Natural killer cell treated with Interleukin-12 subunit alpha and Interleukin-12 subunit beta and Interleukin-15 and Interleukin-18, amount 100 ng/mL, for 72 hours (primary cell): Measurements from ENCODE around the gene LAIR1. TPM values are rescaled to one million over a fixed set of nuclear protein-coding genes. Genes with fewer than 3 reads are reported as not detected.
"Not testable (repeated sequence)": the region's sequence is repeated elsewhere in the genome, so short reads cannot be mapped to it uniquely, and the experiment has no call there.

ENCODE experiments used
- ATAC-seq, 2 donors: fragments of 150-1000 bp; cut with Tn5 transposase in 1 of 2; sonication (Bioruptor Pico), chemical (Tn5 transposase) in 1 of 2; 2 replicates each; pipeline ENCODE4 v1.10.0; 2021
- DNase-seq: peaks from one replicate; pipeline ENCODE4 v3.0.0; 2022; ENCODE audit warnings: low spot score
- H3K27ac Mint-ChIP-seq, 2 donors: 1 replicate in 1 of 2; 2 replicates in 1 of 2; pipeline ENCODE4 v1.8.0; 2022; ENCODE audit warnings: mixed read lengths in 2 of 2, mild to moderate bottlenecking in 1 of 2, moderate library complexity in 1 of 2
- H3K27me3 Mint-ChIP-seq, 2 donors: 1 replicate in 1 of 2; 2 replicates in 1 of 2; pipeline ENCODE4 v1.8.0; 2022; ENCODE audit warnings: mixed read lengths in 2 of 2
- H3K36me3 Mint-ChIP-seq: one replicate; pipeline ENCODE4 v1.8.0; 2022; ENCODE audit warnings: mixed read lengths
- H3K4me1 Mint-ChIP-seq, 2 donors: 1 replicate in 1 of 2; 2 replicates in 1 of 2; pipeline ENCODE4 v1.8.0; 2022; ENCODE audit warnings: low read depth in 2 of 2, mixed read lengths in 2 of 2, mild to moderate bottlenecking in 1 of 2
- H3K4me3 Mint-ChIP-seq: one replicate; pipeline ENCODE4 v1.8.0; 2022; ENCODE audit warnings: mixed read lengths
- H3K9me3 Mint-ChIP-seq: 2 replicates; pipeline ENCODE4 v1.8.0; 2022; ENCODE audit warnings: mixed read lengths
- total RNA-seq, 2 donors: library from RNA; stranded (reverse); gene quantifications; one replicate each; pipeline ENCODE4 v1.2.3, GENCODE V29; 2022

Gene LAIR1
- total RNA-seq, 2 donors from 2014 or later: 40.5 to 60.2 TPM

- Mint-ChIP-seq H3K27me3 (peaks cover 12 to 14% of the 10 kb centered on the region in 2 donors), H3K27ac (peak overlapping the region; percentile 52 to 74), H3K36me3 (no peaks in the 10 kb centered on the region), H3K4me1 (peaks cover 17 to 36% of the 10 kb centered on the region in 2 donors), H3K9me3 (no peaks in the 10 kb centered on the region), H3K4me3 (peak overlapping the region; percentile 21)
- peak in 1 of 2 donors; percentile 68 for ATAC-seq
- peak; percentile 74 for DNase-seq
Observed at GRCh38 chr19:54390942-54391577, 26.3 kb upstream of the LAIR1 start.

GRCh38 chr19:54389553-54389952 lies 24.8 kb upstream of the LAIR1 start:
- ATAC-seq: peak in 1 of 2 donors; percentile 15

GRCh38 chr19:54388802-54389139 lies 24.0 kb upstream of the LAIR1 start:
- H3K36me3 Mint-ChIP-seq: no peaks in the 10 kb centered on the region
- peaks cover 12 to 14% of the 10 kb centered on the region in 2 donors for H3K27me3 Mint-ChIP-seq
- no peaks in the 10 kb centered on the region for H3K9me3 Mint-ChIP-seq
- DNase-seq: no peak
- H3K27ac Mint-ChIP-seq: peak overlapping the region; percentile 74 to 79
- peak; percentile 8 to 78 for ATAC-seq
- H3K4me3 Mint-ChIP-seq: peak overlapping the region; percentile 96
- peaks cover 17 to 44% of the 10 kb centered on the region in 2 donors for H3K4me1 Mint-ChIP-seq

More at GRCh38 chr19:54389553-54389952, 24.8 kb upstream of the LAIR1 start:
- Mint-ChIP-seq H3K27me3 (peaks cover 12 to 14% of the 10 kb centered on the region in 2 donors), H3K36me3 (no peaks in the 10 kb centered on the region), H3K4me3 (peak overlapping the region; percentile 96), H3K9me3 (no peaks in the 10 kb centered on the region), H3K4me1 (peaks cover 17 to 44% of the 10 kb centered on the region in 2 donors), H3K27ac (peak overlapping the region in 1 of 2 donors; percentile 74)
- no peak for DNase-seq

GRCh38 chr19:54387991-54388801 lies 23.5 kb upstream of the LAIR1 start:
- peak; percentile 62 to 63 for ATAC-seq
- DNase-seq: no peak
- Mint-ChIP-seq H3K4me3 (peak overlapping the region; percentile 96), H3K27me3 (peaks cover 10 to 13% of the 10 kb centered on the region in 2 donors), H3K36me3 (no peaks in the 10 kb centered on the region), H3K27ac (peak overlapping the region; percentile 74 to 79), H3K9me3 (no peaks in the 10 kb centered on the region), H3K4me1 (peaks cover 21 to 48% of the 10 kb centered on the region in 2 donors)

GRCh38 chr19:54383330-54383729 lies 18.6 kb upstream of the LAIR1 start:
- Mint-ChIP-seq H3K4me1 (peaks cover 22 to 47% of the 10 kb centered on the region in 2 donors), H3K27me3 (peaks cover 0 to 15% of the 10 kb centered on the region in 2 donors), H3K9me3 (peaks cover 3% of the 10 kb centered on the region), H3K27ac (peak overlapping the region in 1 of 2 donors; percentile 20), H3K4me3 (peak overlapping the region; percentile 49), H3K36me3 (no peaks in the 10 kb centered on the region)
- ATAC-seq (no peak), DNase-seq (no peak)

- not testable (repeated sequence) for DNase-seq, H3K4me3 Mint-ChIP-seq, H3K27ac Mint-ChIP-seq, H3K36me3 Mint-ChIP-seq, H3K9me3 Mint-ChIP-seq, ATAC-seq
- peaks cover 23 to 41% of the 10 kb centered on the region in 2 donors for H3K4me1 Mint-ChIP-seq
- H3K27me3 Mint-ChIP-seq: peaks cover 0 to 15% of the 10 kb centered on the region in 2 donors
Observed at GRCh38 chr19:54382041-54382440, 17.3 kb upstream of the LAIR1 start.

- no peak overlapping the region for H3K27ac Mint-ChIP-seq
- H3K4me3 Mint-ChIP-seq: no peak overlapping the region
Observed at GRCh38 chr19:54380897-54381296, 16.2 kb upstream of the LAIR1 start.

GRCh38 chr19:54379187-54379678 lies 14.5 kb upstream of the LAIR1 start:
- Mint-ChIP-seq H3K4me1 (peaks cover 42 to 53% of the 10 kb centered on the region in 2 donors), H3K36me3 (no peaks in the 10 kb centered on the region), H3K9me3 (peaks cover 3% of the 10 kb centered on the region), H3K27me3 (peaks cover 0 to 18% of the 10 kb centered on the region in 2 donors), H3K27ac (peak overlapping the region; percentile 64 to 70), H3K4me3 (peak overlapping the region; percentile 73)
- ATAC-seq (no peak), DNase-seq (no peak)

More at GRCh38 chr19:54380897-54381296, 16.2 kb upstream of the LAIR1 start:
- peaks cover 0 to 15% of the 10 kb centered on the region in 2 donors for H3K27me3 Mint-ChIP-seq
- H3K36me3 Mint-ChIP-seq: no peaks in the 10 kb centered on the region
- peaks cover 3% of the 10 kb centered on the region for H3K9me3 Mint-ChIP-seq
- H3K4me1 Mint-ChIP-seq: peaks cover 30 to 49% of the 10 kb centered on the region in 2 donors
- no peak for ATAC-seq
- no peak for DNase-seq

GRCh38 chr19:54376610-54377285 lies 12.0 kb upstream of the LAIR1 start:
- H3K36me3 Mint-ChIP-seq: no peaks in the 10 kb centered on the region
- H3K4me1 Mint-ChIP-seq: peaks cover 55 to 61% of the 10 kb centered on the region in 2 donors
- DNase-seq (no peak), ATAC-seq (no peak)
- peaks cover 3% of the 10 kb centered on the region for H3K9me3 Mint-ChIP-seq
- H3K27ac Mint-ChIP-seq: peak overlapping the region; percentile 36 to 55
- H3K27me3 Mint-ChIP-seq: peaks cover 0 to 19% of the 10 kb centered on the region in 2 donors
- peak overlapping the region; percentile 55 for H3K4me3 Mint-ChIP-seq

GRCh38 chr19:54375181-54375938 lies 10.6 kb upstream of the LAIR1 start:
- H3K36me3 Mint-ChIP-seq, ATAC-seq, DNase-seq, H3K9me3 Mint-ChIP-seq: not testable (repeated sequence)
- peak overlapping the region; percentile 37 to 67 for H3K27ac Mint-ChIP-seq
- peak overlapping the region; percentile 3 for H3K4me3 Mint-ChIP-seq
- H3K4me1 Mint-ChIP-seq: peaks cover 54 to 62% of the 10 kb centered on the region in 2 donors
- peaks cover 0 to 13% of the 10 kb centered on the region in 2 donors for H3K27me3 Mint-ChIP-seq

GRCh38 chr19:54373781-54374631 lies 9.3 kb upstream of the LAIR1 start:
- DNase-seq: peak; percentile 71
- peak; percentile 36 to 62 for ATAC-seq
- Mint-ChIP-seq H3K9me3 (no peaks in the 10 kb centered on the region), H3K4me3 (peak overlapping the region; percentile 27), H3K27me3 (peaks cover 0 to 7% of the 10 kb centered on the region in 2 donors), H3K4me1 (peaks cover 63 to 64% of the 10 kb centered on the region in 2 donors), H3K36me3 (no peaks in the 10 kb centered on the region), H3K27ac (peak overlapping the region in 1 of 2 donors; percentile 20)

GRCh38 chr19:54371453-54371852 lies 6.7 kb upstream of the LAIR1 start:
- not testable (repeated sequence) for H3K36me3 Mint-ChIP-seq, H3K27me3 Mint-ChIP-seq, DNase-seq, H3K9me3 Mint-ChIP-seq, ATAC-seq
- peaks cover 48 to 60% of the 10 kb centered on the region in 2 donors for H3K4me1 Mint-ChIP-seq
- peak overlapping the region in 1 of 2 donors; percentile 26 for H3K27ac Mint-ChIP-seq
- H3K4me3 Mint-ChIP-seq: peak overlapping the region; percentile 35
